ENCODE measurements around the gene TMEM11. TPM values are rescaled to one million over a fixed set of nuclear protein-coding genes. Genes with fewer than 3 reads are reported as not detected.

Gene TMEM11
- total RNA-seq, 2 donors from 2014 or later, result 26.3 to 28.0 TPM

DNA sequence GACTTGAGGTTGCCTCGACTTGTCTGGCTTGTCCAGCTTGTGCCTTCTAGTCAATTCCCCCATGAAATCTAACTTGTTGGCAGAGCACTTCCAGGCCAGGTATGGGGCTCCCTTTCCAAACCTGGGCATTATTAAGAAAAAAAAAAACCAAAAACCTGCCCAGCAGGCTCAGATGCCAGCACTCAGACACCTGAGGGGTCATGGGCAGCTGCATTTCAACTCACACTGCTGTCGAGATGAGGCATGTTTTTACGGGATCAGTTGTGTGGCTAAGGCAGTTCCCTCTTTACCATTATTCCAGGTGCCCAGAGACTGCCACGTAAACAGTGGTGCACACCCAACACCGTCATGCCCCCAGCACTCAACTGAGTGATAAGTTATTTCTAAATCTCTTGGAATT, 17.8 kb downstream of the TMEM11 start:
- peaks cover 47% of the 10 kb centered on the region for H3K36me3 Mint-ChIP-seq (ENCODE audit: low read depth)
- H3K27me3 Mint-ChIP-seq (ENCODE audit: insufficient read depth), result no peaks in the 10 kb centered on the region
- no peaks in the 10 kb centered on the region for H3K9me3 Mint-ChIP-seq
- no peak overlapping the region for H3K27ac Mint-ChIP-seq
- 97 to 100% methylated on average over 3 to 5 of the region's 5 CpGs for WGBS, 2 experiments (ENCODE audit: insufficient coverage in 1 of 2, insufficient read length in 1 of 2)
- H3K27me3 ChIP-seq (ENCODE audit: control insufficient read depth, insufficient read depth, low read length, poor library complexity, severe bottlenecking), result no peaks in the 10 kb centered on the region
- H3K36me3 ChIP-seq (ENCODE audit: control insufficient read depth, insufficient read depth, low read length), result peaks cover 63% of the 10 kb centered on the region
- TF ChIP-seq, protein P1, sequence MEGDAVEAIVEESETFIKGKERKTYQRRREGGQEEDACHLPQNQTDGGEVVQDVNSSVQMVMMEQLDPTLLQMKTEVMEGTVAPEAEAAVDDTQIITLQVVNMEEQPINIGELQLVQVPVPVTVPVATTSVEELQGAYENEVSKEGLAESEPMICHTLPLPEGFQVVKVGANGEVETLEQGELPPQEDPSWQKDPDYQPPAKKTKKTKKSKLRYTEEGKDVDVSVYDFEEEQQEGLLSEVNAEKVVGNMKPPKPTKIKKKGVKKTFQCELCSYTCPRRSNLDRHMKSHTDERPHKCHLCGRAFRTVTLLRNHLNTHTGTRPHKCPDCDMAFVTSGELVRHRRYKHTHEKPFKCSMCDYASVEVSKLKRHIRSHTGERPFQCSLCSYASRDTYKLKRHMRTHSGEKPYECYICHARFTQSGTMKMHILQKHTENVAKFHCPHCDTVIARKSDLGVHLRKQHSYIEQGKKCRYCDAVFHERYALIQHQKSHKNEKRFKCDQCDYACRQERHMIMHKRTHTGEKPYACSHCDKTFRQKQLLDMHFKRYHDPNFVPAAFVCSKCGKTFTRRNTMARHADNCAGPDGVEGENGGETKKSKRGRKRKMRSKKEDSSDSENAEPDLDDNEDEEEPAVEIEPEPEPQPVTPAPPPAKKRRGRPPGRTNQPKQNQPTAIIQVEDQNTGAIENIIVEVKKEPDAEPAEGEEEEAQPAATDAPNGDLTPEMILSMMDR (conservative IDR thresholded peaks at IDR 0.05), result no peak
- H3K27ac ChIP-seq (ENCODE audit: low read depth, low read length), result no peak overlapping the region
- no peak overlapping the region for H3K4me3 Mint-ChIP-seq
- peaks cover 20% of the 10 kb centered on the region for H3K4me1 Mint-ChIP-seq
- no peak for DNase-seq
- H3K9ac ChIP-seq (ENCODE audit: extremely low read depth, low read length, poor library complexity, severe bottlenecking), result no peak overlapping the region
- no peak overlapping the region for H3K4me3 ChIP-seq (ENCODE audit: low read length)
- H3K4me1 ChIP-seq (ENCODE audit: control insufficient read depth, insufficient read depth, low read length), result peaks cover 10% of the 10 kb centered on the region
- no peaks in the 10 kb centered on the region for H3K9me3 ChIP-seq (ENCODE audit: control insufficient read depth, low read length)

DNA sequence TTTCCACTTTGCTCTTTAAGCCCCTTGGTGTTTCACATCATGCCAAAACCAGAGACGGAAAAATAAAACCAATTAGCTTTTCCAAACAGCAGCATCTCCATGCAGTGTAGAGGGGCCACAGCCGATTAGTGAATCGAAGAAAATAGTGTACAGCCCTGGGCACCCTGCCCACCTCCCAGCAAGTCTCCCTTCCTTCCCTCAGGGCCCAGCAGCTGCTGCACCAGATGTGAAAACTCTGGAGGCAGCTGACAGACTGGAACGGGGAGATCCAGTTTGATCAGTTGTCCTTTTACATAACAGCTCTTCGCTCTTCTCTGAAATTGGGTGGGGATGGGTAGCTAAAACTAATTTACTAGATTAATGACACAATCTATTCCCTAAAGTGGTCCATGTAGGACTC, 19.3 kb downstream of the TMEM11 start:
- no peaks in the 10 kb centered on the region for H3K27me3 ChIP-seq (ENCODE audit: control insufficient read depth, insufficient read depth, low read length, poor library complexity, severe bottlenecking)
- Mint-ChIP-seq H3K9me3 (no peaks in the 10 kb centered on the region), H3K27me3 (ENCODE audit: insufficient read depth) (no peaks in the 10 kb centered on the region), H3K4me1 (peaks cover 6% of the 10 kb centered on the region), H3K4me3 (no peak overlapping the region), H3K27ac (no peak overlapping the region), H3K36me3 (ENCODE audit: low read depth) (peaks cover 53% of the 10 kb centered on the region)
- peaks cover 3% of the 10 kb centered on the region for H3K4me1 ChIP-seq (ENCODE audit: control insufficient read depth, insufficient read depth, low read length)
- H3K9ac ChIP-seq (ENCODE audit: extremely low read depth, low read length, poor library complexity, severe bottlenecking), result no peak overlapping the region
- H3K4me3 ChIP-seq (ENCODE audit: low read length), result no peak overlapping the region
- no peak for DNase-seq
- peaks cover 70% of the 10 kb centered on the region for H3K36me3 ChIP-seq (ENCODE audit: control insufficient read depth, insufficient read depth, low read length)
- no peak overlapping the region for H3K27ac ChIP-seq (ENCODE audit: low read depth, low read length)
- 93 to 95% methylated on average over 2 to 4 of the region's 5 CpGs for WGBS, 2 experiments (ENCODE audit: insufficient coverage in 1 of 2, insufficient read length in 1 of 2)
- TF ChIP-seq, protein P1 (conservative IDR thresholded peaks at IDR 0.05), result no peak
- no peaks in the 10 kb centered on the region for H3K9me3 ChIP-seq (ENCODE audit: control insufficient read depth, low read length)

DNA sequence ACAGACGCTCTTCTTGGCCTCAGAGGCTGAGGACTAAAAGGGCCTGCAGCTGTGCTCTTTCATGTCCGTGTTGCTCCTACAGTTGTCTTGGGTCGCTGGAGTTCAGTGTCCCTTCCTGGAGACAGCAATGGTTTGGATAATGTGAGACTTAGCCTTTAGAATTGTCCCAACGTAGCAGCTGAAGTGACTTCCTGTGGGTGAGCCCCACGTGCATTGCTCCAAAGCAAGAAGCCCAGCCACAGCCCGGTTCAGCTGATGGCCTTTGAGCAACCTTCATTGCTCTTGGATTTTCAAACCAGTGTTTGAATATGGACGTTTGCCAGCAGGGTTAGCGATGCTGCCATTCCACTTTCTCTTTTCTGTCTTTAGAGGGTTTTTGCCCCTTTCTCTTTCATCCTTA, 19.7 kb downstream of the TMEM11 start:
- 83 to 90% methylated on average over 5 to 8 of the region's 8 CpGs for WGBS, 2 experiments (ENCODE audit: insufficient coverage in 1 of 2, insufficient read length in 1 of 2)
- Histone ChIP-seq H3K27me3 (ENCODE audit: control insufficient read depth, insufficient read depth, low read length, poor library complexity, severe bottlenecking) (no peaks in the 10 kb centered on the region), H3K36me3 (ENCODE audit: control insufficient read depth, insufficient read depth, low read length) (peaks cover 75% of the 10 kb centered on the region), H3K4me3 (ENCODE audit: low read length) (no peak overlapping the region), H3K9me3 (ENCODE audit: control insufficient read depth, low read length) (no peaks in the 10 kb centered on the region), H3K27ac (ENCODE audit: low read depth, low read length) (no peak overlapping the region), H3K9ac (ENCODE audit: extremely low read depth, low read length, poor library complexity, severe bottlenecking) (no peak overlapping the region), H3K4me1 (ENCODE audit: control insufficient read depth, insufficient read depth, low read length) (no peaks in the 10 kb centered on the region)
- H3K9me3 Mint-ChIP-seq, result no peaks in the 10 kb centered on the region
- no peaks in the 10 kb centered on the region for H3K27me3 Mint-ChIP-seq (ENCODE audit: insufficient read depth)
- H3K36me3 Mint-ChIP-seq (ENCODE audit: low read depth), result peaks cover 56% of the 10 kb centered on the region
- TF ChIP-seq, protein P1 (conservative IDR thresholded peaks at IDR 0.05), result no peak
- DNase-seq, result no peak
- no peak overlapping the region for H3K4me3 Mint-ChIP-seq
- peaks cover 3% of the 10 kb centered on the region for H3K4me1 Mint-ChIP-seq
- peak overlapping the region; percentile 62 for H3K27ac Mint-ChIP-seq
